ENCODE data around the gene AK5. TPM values are rescaled to one million over a fixed set of nuclear protein-coding genes. Genes with fewer than 3 reads are reported as not detected.

The AK5 gene
- total and polyA plus RNA-seq, 12 donors = 0.25 to 1.7 (median 0.87) TPM

DNA sequence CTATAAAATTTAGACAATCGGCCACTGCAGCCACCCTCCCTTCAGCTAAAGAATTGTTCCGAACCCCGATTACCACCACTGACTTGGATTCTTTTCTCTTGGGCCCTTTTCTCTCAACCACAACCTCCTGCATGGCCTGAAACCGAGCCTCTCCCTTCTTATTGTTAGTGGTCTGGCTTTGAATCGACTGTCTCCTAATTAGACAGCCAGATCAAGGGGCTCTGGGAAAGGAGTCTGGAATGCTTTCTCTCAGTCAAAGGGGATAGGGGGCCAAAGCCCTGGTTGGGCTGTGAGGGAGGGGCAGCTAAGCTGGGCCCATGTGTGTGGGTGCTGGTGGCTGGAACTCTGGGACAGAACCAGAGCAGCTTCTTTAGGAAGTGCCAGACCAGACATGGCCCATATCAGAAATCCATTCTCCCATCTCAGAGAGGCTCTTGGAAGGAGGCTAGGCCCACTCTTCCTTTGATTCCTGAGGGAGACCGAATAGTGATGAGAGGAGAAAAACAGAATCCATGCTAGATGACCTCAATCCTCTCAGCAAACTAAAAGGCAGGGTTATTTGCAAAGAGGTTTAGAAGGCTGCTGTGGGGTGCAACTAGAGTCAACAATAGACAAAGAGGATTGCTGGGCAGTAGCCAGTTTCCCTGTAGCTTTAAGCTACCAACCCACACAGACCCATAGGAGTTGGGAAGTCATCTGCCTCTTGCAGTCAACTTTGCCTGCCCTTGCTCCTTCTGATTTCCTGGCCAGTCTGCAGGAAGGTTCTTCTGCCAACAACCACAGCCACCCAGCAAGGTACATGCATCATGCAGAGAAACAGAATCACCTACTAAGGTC lies 117.6 kb downstream of the AK5 start:
- TF ChIP-seq, protein P1, sequence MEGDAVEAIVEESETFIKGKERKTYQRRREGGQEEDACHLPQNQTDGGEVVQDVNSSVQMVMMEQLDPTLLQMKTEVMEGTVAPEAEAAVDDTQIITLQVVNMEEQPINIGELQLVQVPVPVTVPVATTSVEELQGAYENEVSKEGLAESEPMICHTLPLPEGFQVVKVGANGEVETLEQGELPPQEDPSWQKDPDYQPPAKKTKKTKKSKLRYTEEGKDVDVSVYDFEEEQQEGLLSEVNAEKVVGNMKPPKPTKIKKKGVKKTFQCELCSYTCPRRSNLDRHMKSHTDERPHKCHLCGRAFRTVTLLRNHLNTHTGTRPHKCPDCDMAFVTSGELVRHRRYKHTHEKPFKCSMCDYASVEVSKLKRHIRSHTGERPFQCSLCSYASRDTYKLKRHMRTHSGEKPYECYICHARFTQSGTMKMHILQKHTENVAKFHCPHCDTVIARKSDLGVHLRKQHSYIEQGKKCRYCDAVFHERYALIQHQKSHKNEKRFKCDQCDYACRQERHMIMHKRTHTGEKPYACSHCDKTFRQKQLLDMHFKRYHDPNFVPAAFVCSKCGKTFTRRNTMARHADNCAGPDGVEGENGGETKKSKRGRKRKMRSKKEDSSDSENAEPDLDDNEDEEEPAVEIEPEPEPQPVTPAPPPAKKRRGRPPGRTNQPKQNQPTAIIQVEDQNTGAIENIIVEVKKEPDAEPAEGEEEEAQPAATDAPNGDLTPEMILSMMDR (IDR thresholded peaks at IDR 0.05) = no peak
- ATAC-seq = no peak
- 81 to 82% methylated on average over 6 of the region's 6 CpGs for WGBS, 2 donors
- intact Hi-C loops (cut with DNase I) = loop anchor here in 1 of 10 donors (2.0 kb wide), 1 partner anchor 15 kb away; no protein-coding TSS in a partner anchor
- no peak for DNase-seq
- H3K27ac ChIP-seq = no peak overlapping the region
- H3K4me1 ChIP-seq = no peaks in the 10 kb centered on the region
- no peak overlapping the region for H3K4me3 ChIP-seq
- H3K9me3 ChIP-seq = no peaks in the 10 kb centered on the region
- H3K36me3 ChIP-seq = no peaks in the 10 kb centered on the region
- H3K27me3 ChIP-seq = no peaks in the 10 kb centered on the region

DNA sequence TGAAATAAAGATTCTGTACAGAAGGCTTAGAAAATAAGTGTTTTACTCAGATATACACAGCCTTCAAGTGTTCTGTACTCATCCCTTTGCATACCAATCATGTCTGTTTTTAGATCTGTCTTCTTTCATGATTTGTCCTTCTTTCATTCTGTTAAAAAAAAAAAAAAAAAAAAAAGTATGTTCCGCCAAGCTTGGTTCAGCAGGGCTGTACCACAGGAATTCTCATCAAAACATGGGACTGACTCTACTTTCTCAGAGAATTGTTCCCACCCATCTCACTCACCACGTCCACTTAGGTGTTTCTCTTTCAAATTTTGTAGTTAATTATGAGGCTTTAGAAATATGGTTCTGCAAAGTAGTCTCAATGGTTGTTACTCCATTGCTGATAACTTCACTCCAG lies 119.0 kb downstream of the AK5 start:
- no peak for DNase-seq
- Histone ChIP-seq H3K27ac (no peak overlapping the region), H3K4me3 (no peak overlapping the region), H3K36me3 (no peaks in the 10 kb centered on the region), H3K27me3 (no peaks in the 10 kb centered on the region), H3K9me3 (no peaks in the 10 kb centered on the region), H3K4me1 (no peaks in the 10 kb centered on the region)
- no peak for ATAC-seq
- intact Hi-C loops (cut with DNase I) = no loop called here
- 69 to 81% methylated on average over 2 of the region's 2 CpGs for WGBS, 2 donors
- TF ChIP-seq, protein P1 (IDR thresholded peaks at IDR 0.05) = no peak

DNA sequence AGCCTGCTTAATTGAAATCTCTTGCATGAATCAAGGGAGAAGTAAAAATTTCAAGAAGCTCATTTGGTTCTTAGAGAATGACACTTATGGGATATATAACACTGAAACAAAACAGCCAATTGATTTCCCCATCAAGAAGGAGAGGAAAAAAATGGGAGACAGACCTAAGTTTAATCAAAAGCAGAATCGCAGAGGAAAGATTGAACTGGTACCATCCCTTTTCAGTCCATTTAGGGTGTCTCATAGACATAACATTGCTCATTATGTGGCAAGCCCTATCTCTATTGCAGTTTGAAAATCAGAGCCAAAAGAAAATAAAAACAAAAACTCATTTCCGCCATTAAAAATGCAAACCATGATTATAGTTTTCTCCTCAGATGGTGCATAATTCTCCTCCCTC lies 119.6 kb downstream of the AK5 start:
- no peak overlapping the region for H3K27ac ChIP-seq
- H3K4me1 ChIP-seq = no peaks in the 10 kb centered on the region
- no peak for DNase-seq
- no peaks in the 10 kb centered on the region for H3K9me3 ChIP-seq
- H3K36me3 ChIP-seq = no peaks in the 10 kb centered on the region
- intact Hi-C loops (cut with DNase I) = no loop called here
- no peak for ATAC-seq
- H3K27me3 ChIP-seq = no peaks in the 10 kb centered on the region
- H3K4me3 ChIP-seq = no peak overlapping the region
- WGBS, 2 donors = 93 to 95% methylated on average over 2 of the region's 2 CpGs
- TF ChIP-seq, protein P1 (IDR thresholded peaks at IDR 0.05) = no peak

DNA sequence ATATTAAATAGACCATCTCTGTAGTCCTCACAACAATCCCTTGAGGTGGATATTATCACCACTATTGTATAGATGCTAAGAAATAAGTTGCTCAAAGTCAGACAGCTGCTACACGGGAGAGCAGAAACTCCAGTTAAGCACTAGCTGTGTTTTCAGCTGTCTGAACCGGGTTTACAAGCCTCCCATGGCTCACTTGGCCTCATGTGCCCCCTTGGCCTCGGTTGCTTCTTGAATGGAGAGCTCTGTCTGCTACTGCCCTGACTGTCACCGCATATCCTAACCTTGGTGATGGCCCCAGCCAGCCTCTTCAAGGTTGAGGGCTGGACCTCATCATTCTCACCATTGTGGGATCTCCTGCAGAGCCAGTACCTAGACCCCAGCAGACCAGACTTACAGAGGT lies 123.4 kb downstream of the AK5 start:
- Histone ChIP-seq H3K27me3 (no peaks in the 10 kb centered on the region), H3K4me3 (no peak overlapping the region), H3K4me1 (no peaks in the 10 kb centered on the region), H3K9me3 (peaks cover 0 to 6% (median 0%) of the 10 kb centered on the region in 11 donors), H3K36me3 (no peaks in the 10 kb centered on the region), H3K27ac (no peak overlapping the region)
- 75 to 86% methylated on average over 4 of the region's 4 CpGs for WGBS, 2 donors
- TF ChIP-seq, protein P1 (IDR thresholded peaks at IDR 0.05) = no peak
- ATAC-seq = no peak
- DNase-seq = no peak
- intact Hi-C loops (cut with DNase I) = no loop called here
